Naive thymus-derived CD8-positive, alpha-beta T cell (primary cell): Measurements from ENCODE around the gene CHMP3. TPM values are rescaled to one million over a fixed set of nuclear protein-coding genes. Genes with fewer than 3 reads are reported as not detected.
A peak's percentile ranks its signal among the peaks of the same experiment; 100 is the strongest.
"Not testable (repeated sequence)": the region's sequence is repeated elsewhere in the genome, so short reads cannot be mapped to it uniquely, and the experiment has no call there.

Source experiments
- ATAC-seq, 2 donors: fragments of 150-1000 bp; cut with Tn5 transposase in 1 of 2; sonication (Bioruptor Pico), chemical (Tn5 transposase) in 1 of 2; 1 replicate in 1 of 2; 2 replicates in 1 of 2; pipeline ENCODE4 v1.10.0; 2021; ENCODE audit warnings: mild to moderate bottlenecking in 2 of 2, moderate library complexity in 2 of 2
- POLR2A ChIA-PET: fragments of 350-600 bp; sonication (Branson Sonifier 250); formaldehyde crosslinking; loops from one replicate; lab custom pipeline; 2021; ENCODE audit warnings: antibody characterized with exemption; lab: Charles Lee
- DNase-seq, 10 donors: peaks; one replicate each; pipeline versions ENCODE4 v3.0.0 to v3.0.0-alpha.2; 2020 to 2022
- H3K27ac Mint-ChIP-seq, 10 donors: one replicate each; pipeline ENCODE4 v1.8.0; 2020 to 2022; ENCODE audit warnings: mild to moderate bottlenecking in 10 of 10, mixed read lengths in 10 of 10, moderate library complexity in 4 of 10, inconsistent platforms in 1 of 10
- H3K27me3 Mint-ChIP-seq, 5 donors: one replicate each; pipeline ENCODE4 v1.8.0; 2021 to 2022; ENCODE audit warnings: mixed read lengths in 5 of 5
- H3K36me3 Mint-ChIP-seq, 3 donors: one replicate each; pipeline ENCODE4 v1.8.0; 2020 to 2022; ENCODE audit warnings: mixed read lengths in 3 of 3, mild to moderate bottlenecking in 2 of 3, inconsistent platforms in 1 of 3
- H3K4me1 Mint-ChIP-seq, 4 donors: one replicate each; pipeline ENCODE4 v1.8.0; 2021 to 2022; ENCODE audit warnings: mixed read lengths in 4 of 4
- H3K4me3 Mint-ChIP-seq, 10 donors: one replicate each; pipeline ENCODE4 v1.8.0; 2020 to 2022; ENCODE audit warnings: mild to moderate bottlenecking in 10 of 10, mixed read lengths in 10 of 10, moderate library complexity in 6 of 10, inconsistent platforms in 1 of 10
- H3K9me3 Mint-ChIP-seq, 9 donors: one replicate each; pipeline ENCODE4 v1.8.0; 2020 to 2022; ENCODE audit warnings: mixed read lengths in 9 of 9, mild to moderate bottlenecking in 3 of 9, inconsistent platforms in 1 of 9, moderate library complexity in 1 of 9
- polyA plus RNA-seq, 3 donors: library from polyadenylated mRNA; unstranded; fragments of 300-500 nt; fragmentation: Illumina TruSeq; gene quantifications; one replicate each; pipeline ENCODE4 v1.2.3, GENCODE V29; 2021
- total RNA-seq, 8 experiments: library from RNA in 2 of 8; stranded (reverse) in 2 of 8; gene quantifications; one replicate each; pipeline ENCODE4 v1.2.3 and lab custom pipeline; 2021 to 2026

The CHMP3 gene
- total RNA-seq, result 10 to 100 TPM; 83.3 to 93.2 TPM
- 10 to 100 TPM; 68.5 to 70.9 (median 70.6) TPM for polyA plus RNA-seq
- total RNA-seq (lab: John Stamatoyannopoulos, UW), result 29.4 to 58.5 (median 38.9) reads per million in 6 experiments

DNA sequence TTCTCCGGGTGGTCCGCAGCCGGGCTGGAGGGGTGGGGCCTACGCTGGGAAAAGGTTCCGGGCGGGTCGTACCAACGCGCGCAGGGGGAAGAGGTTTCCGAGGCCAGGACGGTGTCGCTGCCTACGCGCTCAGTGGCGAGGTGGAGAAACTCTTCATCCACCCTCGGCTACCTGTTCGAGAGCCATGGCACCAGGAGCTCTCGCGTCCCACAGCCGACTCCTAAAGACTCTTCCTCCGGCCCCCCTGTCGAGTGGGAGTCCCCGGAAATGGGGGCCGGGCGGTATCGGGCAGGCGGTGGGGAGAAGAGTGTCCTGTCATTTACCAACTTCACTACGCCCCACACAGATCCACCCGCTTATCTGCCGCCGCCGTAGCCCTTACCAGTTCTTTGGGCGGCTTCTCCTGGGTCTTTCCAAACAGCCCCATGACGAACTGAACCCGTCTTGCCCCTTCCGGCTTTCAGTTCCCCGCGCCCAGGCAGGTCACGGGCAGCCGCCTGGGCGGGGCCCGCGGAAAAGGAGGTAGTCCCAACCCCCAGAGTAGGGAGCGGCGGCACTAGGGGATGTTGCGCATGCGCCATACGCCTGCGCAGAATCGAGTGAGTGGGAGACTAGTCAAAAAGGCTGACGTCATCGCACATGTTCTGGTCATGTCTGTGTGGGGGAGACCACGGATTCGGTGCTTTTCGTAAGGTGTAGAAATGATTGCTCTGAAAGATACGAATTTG is at the start of gene CHMP3:
Gene CHMP3 (minus strand): TSS at position 522 of the 728 bp plus-strand sequence. CDS start 95 bp downstream, at position 427.
- peaks cover 0 to 5% (median 5%) of the 10 kb centered on the region in 3 donors for H3K36me3 Mint-ChIP-seq
- peaks cover 23 to 37% (median 28%) of the 10 kb centered on the region in 4 donors for H3K4me1 Mint-ChIP-seq
- H3K27me3 Mint-ChIP-seq, result peaks cover 0 to 7% (median 0%) of the 10 kb centered on the region in 5 donors
- H3K27ac Mint-ChIP-seq, result peak within 1 kb of the TSS; percentile 95 to 100 (median 99)
- peak; percentile 84 to 85 for ATAC-seq
- peak within 1 kb of the TSS; percentile 90 to 98 (median 96) for H3K4me3 Mint-ChIP-seq
- H3K9me3 Mint-ChIP-seq, result no peaks in the 10 kb centered on the region
- DNase-seq, result peak; percentile 92 to 98 (median 98)
- POLR2A ChIA-PET, result interaction anchor here (0.6 to 4.6 kb wide), 17 partner anchors 10 to 244 kb away, joined by 3 to 50 read pairs (median 5); partner anchors contain the start of gene KDM3A

DNA sequence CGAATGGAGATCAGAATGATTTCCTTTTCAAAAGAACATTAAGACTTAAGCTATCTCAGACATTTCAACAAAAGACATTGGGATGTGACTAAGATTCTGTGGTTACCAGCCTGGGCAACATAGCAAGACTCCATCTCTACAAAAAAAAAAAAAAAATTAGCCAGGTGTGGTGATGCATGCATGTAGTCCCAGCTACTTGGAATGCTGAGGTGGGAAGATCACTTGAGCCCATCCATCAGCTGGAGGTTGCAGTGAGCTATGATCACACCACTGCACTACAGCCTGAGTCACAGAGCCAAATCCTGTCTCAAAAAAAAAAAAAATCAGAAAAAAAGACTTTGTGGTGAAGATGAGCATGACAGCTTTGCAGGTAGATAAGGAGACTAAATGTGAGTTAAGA is 47.6 kb upstream of the CHMP3 start:
- peak in 1 of 2 donors; percentile 37 for ATAC-seq
- Mint-ChIP-seq H3K27me3 (no peaks in the 10 kb centered on the region), H3K4me3 (no peak overlapping the region), H3K27ac (peak overlapping the region in 7 of 10 donors; percentile 17 to 52 (median 32)), H3K9me3 (no peaks in the 10 kb centered on the region), H3K4me1 (peaks cover 7 to 33% (median 16%) of the 10 kb centered on the region in 4 donors), H3K36me3 (peaks cover 7 to 62% (median 32%) of the 10 kb centered on the region in 3 donors)
- no peak for DNase-seq
- POLR2A ChIA-PET, result interaction anchor here (2.5 kb wide), 1 partner anchor 11 kb away, joined by 9 read pairs; no protein-coding TSS in a partner anchor

DNA sequence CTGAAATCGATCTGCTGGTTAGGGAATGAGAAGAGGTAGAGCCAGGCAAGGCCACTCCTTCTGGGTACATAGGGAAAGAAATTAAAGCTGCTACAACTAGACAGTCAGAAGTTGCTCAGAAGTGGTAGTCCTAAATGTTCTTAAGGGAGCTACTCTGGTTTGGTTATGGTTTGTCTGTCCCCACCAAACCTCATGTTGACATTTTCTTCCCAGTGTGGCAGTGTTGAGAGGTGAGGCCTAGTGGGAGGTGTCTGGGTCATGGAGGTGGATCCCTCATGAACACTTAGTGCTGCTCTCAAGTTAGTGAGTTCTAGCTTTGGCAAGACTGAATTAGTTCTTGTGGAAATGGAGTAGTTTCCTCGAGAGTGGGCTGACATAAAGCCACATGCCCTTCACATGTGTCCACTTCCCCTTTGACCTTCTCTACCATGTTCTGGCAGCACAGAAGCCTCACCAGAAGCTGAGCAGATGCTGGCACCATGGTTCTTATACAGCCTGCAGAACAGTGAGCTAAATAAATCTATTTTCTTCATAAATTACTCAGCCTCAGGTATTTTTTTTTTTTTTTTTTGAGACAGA is 45.7 kb upstream of the CHMP3 start:
- Mint-ChIP-seq H3K4me1 (peaks cover 8 to 28% (median 17%) of the 10 kb centered on the region in 4 donors), H3K4me3 (no peak overlapping the region), H3K9me3 (no peaks in the 10 kb centered on the region), H3K27me3 (no peaks in the 10 kb centered on the region), H3K27ac (peak overlapping the region in 8 of 10 donors; percentile 1 to 81 (median 28)), H3K36me3 (peaks cover 10 to 69% (median 31%) of the 10 kb centered on the region in 3 donors)
- DNase-seq (no peak), ATAC-seq (no peak)
- POLR2A ChIA-PET, result interaction anchor here (0.6 to 2.5 kb wide), 4 partner anchors 13 to 166 kb away, joined by 3 to 9 read pairs (median 4); no protein-coding TSS in a partner anchor

- Mint-ChIP-seq H3K36me3 (peaks cover 8 to 52% (median 17%) of the 10 kb centered on the region in 3 donors), H3K27me3 (no peaks in the 10 kb centered on the region), H3K4me1 (peaks cover 0 to 9% (median 6%) of the 10 kb centered on the region in 4 donors), H3K27ac (peak overlapping the region in 4 of 10 donors; percentile 16 to 73 (median 34)), H3K4me3 (no peak overlapping the region), H3K9me3 (no peaks in the 10 kb centered on the region)
- no peak for DNase-seq
- POLR2A ChIA-PET, result interaction anchor here (0.7 kb wide), 1 partner anchor 198 kb away, joined by 3 read pairs; no protein-coding TSS in a partner anchor
- ATAC-seq, result no peak
Measured at GRCh38 chr2:86603905-86604304, 40.7 kb upstream of the CHMP3 start.

GRCh38 chr2:86598966-86599365 is 35.7 kb upstream of the CHMP3 start:
- Mint-ChIP-seq H3K4me3 (no peak overlapping the region), H3K4me1 (peaks cover 0 to 4% (median 0%) of the 10 kb centered on the region in 4 donors), H3K36me3 (peaks cover 0 to 19% (median 5%) of the 10 kb centered on the region in 3 donors), H3K27me3 (peaks cover 0 to 2% (median 0%) of the 10 kb centered on the region in 5 donors), H3K9me3 (no peaks in the 10 kb centered on the region), H3K27ac (peak overlapping the region in 3 of 10 donors; percentile 5 to 54 (median 11))
- DNase-seq (no peak), ATAC-seq (no peak)
- POLR2A ChIA-PET, result interaction anchor here (1.0 kb wide), 1 partner anchor 24 kb away, joined by 3 read pairs; no protein-coding TSS in a partner anchor

GRCh38 chr2:86596118-86596517 is 32.9 kb upstream of the CHMP3 start:
- Mint-ChIP-seq H3K27me3 (peaks cover 0 to 3% (median 0%) of the 10 kb centered on the region in 5 donors), H3K27ac (no peak overlapping the region), H3K9me3 (no peaks in the 10 kb centered on the region), H3K4me1 (no peaks in the 10 kb centered on the region), H3K36me3 (no peaks in the 10 kb centered on the region), H3K4me3 (no peak overlapping the region)
- DNase-seq, result no peak
- POLR2A ChIA-PET, result no interaction called here
- no peak for ATAC-seq

- POLR2A ChIA-PET, result no interaction called here
- no peak overlapping the region for H3K27ac Mint-ChIP-seq
Measured at GRCh38 chr2:86593266-86593665, 30.0 kb upstream of the CHMP3 start.

DNA sequence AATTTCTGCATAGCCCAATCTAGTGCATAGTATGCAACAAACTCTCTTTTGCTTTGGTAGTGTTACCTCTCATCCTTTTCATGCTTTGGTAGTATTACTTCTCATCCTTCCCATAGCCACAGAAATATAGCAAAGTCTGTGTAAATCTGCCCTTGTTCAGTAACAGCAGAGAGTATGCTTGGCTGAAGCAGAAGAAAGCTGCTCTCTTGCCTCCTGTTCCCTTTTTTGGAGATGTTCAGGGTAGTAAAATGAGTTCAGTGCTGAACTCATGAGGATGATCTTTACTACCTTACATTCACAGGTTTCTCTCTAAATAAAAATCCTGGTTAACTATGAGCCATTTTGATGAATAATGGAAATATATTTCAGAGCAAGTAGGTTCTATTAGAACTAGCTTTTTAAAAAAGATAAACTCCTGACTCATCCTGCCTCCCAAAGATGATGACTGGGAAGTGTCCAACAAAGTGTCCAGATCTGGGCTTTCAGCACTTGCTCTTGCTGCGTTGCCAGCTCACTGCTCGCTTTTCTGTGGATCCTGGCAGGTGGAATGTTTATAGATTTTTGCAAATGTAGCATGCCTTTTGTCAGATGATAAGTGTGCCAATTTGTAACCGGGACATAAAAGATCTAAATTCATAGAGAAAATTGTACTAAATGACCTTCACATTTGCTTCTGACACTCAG is 29.4 kb upstream of the CHMP3 start:
- Mint-ChIP-seq H3K4me1 (no peaks in the 10 kb centered on the region), H3K27ac (no peak overlapping the region)

More at GRCh38 chr2:86593266-86593665, 30.0 kb upstream of the CHMP3 start:
- peaks cover 0 to 7% (median 4%) of the 10 kb centered on the region in 3 donors for H3K36me3 Mint-ChIP-seq
- H3K9me3 Mint-ChIP-seq, result peaks cover 0 to 3% (median 0%) of the 10 kb centered on the region in 9 donors
- no peak for DNase-seq
- H3K27me3 Mint-ChIP-seq, result peaks cover 0 to 4% (median 2%) of the 10 kb centered on the region in 5 donors
- no peak overlapping the region for H3K4me3 Mint-ChIP-seq
- ATAC-seq, result no peak
- no peaks in the 10 kb centered on the region for H3K4me1 Mint-ChIP-seq

DNA sequence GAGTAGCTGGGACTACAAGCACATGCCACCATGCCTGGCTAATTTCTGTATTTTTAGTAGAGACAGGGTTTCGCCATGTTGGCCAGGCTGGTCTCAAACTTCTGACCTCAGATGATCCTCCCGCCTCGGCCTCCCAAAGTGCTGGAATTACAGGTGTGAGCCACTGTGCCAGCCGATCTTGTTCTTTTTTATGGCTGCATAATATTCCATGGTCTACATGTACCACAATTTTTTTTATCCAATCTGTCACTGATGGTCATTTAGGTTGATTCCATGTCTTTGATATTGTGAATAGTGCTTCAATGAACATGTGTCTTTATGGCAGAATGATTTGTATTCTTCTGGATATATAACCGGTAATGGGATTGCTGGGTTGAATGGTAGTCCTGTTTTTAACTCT is 26.5 kb upstream of the CHMP3 start:
- POLR2A ChIA-PET, result interaction anchor here (0.8 to 1.2 kb wide), 2 partner anchors 27 to 33 kb away, joined by 3 to 5 read pairs; partner anchors contain the start of gene CHMP3
- not testable (repeated sequence) for H3K36me3 Mint-ChIP-seq, H3K27me3 Mint-ChIP-seq, DNase-seq, H3K27ac Mint-ChIP-seq, H3K4me3 Mint-ChIP-seq, H3K9me3 Mint-ChIP-seq, H3K4me1 Mint-ChIP-seq, ATAC-seq

More for the DNA sequence above, 29.4 kb upstream of the CHMP3 start:
- H3K9me3 Mint-ChIP-seq, result peaks cover 0 to 3% (median 0%) of the 10 kb centered on the region in 9 donors
- DNase-seq (no peak), ATAC-seq (no peak)
- H3K4me3 Mint-ChIP-seq, result no peak overlapping the region
- peaks cover 0 to 7% (median 4%) of the 10 kb centered on the region in 3 donors for H3K36me3 Mint-ChIP-seq
- peaks cover 0 to 4% (median 2%) of the 10 kb centered on the region in 5 donors for H3K27me3 Mint-ChIP-seq
- POLR2A ChIA-PET, result interaction anchor here (0.5 kb wide), 1 partner anchor 221 kb away, joined by 6 read pairs; no protein-coding TSS in a partner anchor

DNA sequence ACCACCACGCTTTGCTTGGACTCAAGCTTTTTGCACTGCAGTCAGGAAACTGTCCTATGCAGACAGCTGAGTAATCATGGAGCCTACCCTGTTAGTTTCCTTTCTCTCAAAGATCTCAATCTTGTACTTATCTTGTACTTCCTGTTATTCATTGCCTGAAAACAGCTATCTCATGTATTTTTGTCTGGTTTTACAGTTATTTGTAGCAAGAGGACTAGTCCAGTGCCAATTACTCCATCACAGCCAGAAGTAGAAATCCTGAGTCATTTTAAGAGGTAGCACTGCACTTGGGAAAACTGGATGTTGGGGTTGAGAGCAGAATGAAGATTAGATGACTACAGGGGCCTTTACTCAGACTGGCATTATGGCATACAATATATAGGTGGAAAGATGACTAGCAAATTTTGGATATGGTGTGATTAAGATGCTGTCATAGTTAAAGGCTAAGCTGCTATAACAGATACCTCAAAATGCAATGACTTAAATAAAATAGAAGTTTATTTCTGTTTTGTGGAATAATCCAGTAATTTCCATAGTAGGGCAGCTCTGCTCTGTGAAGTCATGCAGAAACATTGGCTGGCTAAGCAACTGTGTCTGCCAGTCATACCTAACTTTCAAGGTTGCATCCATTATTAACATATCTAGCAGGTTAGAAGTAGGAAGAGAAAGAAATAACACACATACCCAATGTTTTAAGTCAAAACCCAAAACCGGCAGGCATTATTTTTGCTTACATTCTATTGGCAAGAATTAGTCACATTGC is 21.1 kb upstream of the CHMP3 start:
- peak overlapping the region; percentile 12 to 98 (median 84) for H3K27ac Mint-ChIP-seq
- ATAC-seq, result peak; percentile 78 to 91
- peaks cover 0 to 3% (median 0%) of the 10 kb centered on the region in 5 donors for H3K27me3 Mint-ChIP-seq
- POLR2A ChIA-PET, result interaction anchor here (1.0 to 2.3 kb wide), 5 partner anchors 10 to 242 kb away, joined by 3 to 7 read pairs (median 6); partner anchors contain the start of gene KDM3A
- peaks cover 0 to 4% (median 0%) of the 10 kb centered on the region in 9 donors for H3K9me3 Mint-ChIP-seq
- peaks cover 8 to 17% (median 12%) of the 10 kb centered on the region in 4 donors for H3K4me1 Mint-ChIP-seq
- H3K4me3 Mint-ChIP-seq, result peak overlapping the region in 7 of 10 donors; percentile 37 to 68 (median 48)
- peak in 2 of 10 donors; percentile 21 to 23 for DNase-seq
- H3K36me3 Mint-ChIP-seq, result no peaks in the 10 kb centered on the region

DNA sequence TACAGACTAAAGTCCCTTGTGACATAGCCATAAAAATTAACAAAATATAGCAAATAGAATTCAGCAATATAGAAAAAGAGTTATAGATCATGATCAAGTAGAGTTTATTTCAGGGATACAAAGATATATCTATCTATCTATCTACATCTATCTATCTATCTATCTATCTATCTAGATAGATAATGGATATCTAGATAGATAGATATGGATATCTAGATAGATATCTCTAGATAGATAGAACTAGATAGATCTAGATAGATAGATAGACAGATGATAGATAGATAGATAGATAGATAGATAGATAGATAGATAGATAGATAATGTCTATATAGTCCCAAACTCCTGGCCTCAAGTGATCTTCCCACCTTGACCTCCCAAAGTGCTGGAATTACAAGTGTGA is 17.3 kb upstream of the CHMP3 start:
- DNase-seq (no peak), ATAC-seq (no peak)
- Mint-ChIP-seq H3K27me3 (no peaks in the 10 kb centered on the region), H3K4me1 (peaks cover 7 to 17% (median 12%) of the 10 kb centered on the region in 4 donors), H3K9me3 (peaks cover 0 to 6% (median 0%) of the 10 kb centered on the region in 9 donors), H3K27ac (no peak overlapping the region), H3K36me3 (no peaks in the 10 kb centered on the region), H3K4me3 (no peak overlapping the region)
- POLR2A ChIA-PET, result no interaction called here
